Smooth muscle cell (in vitro differentiated cells): Measurements from ENCODE around the gene AARS2. TPM values are rescaled to one million over a fixed set of nuclear protein-coding genes. Genes with fewer than 3 reads are reported as not detected.

Experiments used
- DNase-seq: peaks from one replicate; lab custom pipeline; 2025; ENCODE audit not compliant: unreplicated experiment; lab: John Stamatoyannopoulos, UW
- H2AFZ ChIP-seq: fragments of 200-600 bp; sonication (generic); 2 replicates; pipeline ENCODE4 v1.6.0; 2016; ENCODE audit warnings: antibody characterized with exemption, low read depth, mild to moderate bottlenecking
- H3F3A ChIP-seq: fragments of 200-600 bp; sonication (generic); 2 replicates; pipeline ENCODE4 v1.6.0; 2017; ENCODE audit warnings: antibody characterized with exemption, low read depth
- H3K27ac ChIP-seq: fragments of 200-600 bp; sonication (generic); 2 replicates; pipeline ENCODE4 v1.5.1; 2016; ENCODE audit warnings: low read depth, mild to moderate bottlenecking
- H3K27me3 ChIP-seq: fragments of 200-600 bp; sonication (generic); 2 replicates; pipeline ENCODE4 v1.6.1; 2016; ENCODE audit warnings: low read depth, mild to moderate bottlenecking
- H3K36me3 ChIP-seq: fragments of 200-600 bp; sonication (generic); 2 replicates; pipeline ENCODE4 v1.5.1; 2016; ENCODE audit warnings: low read depth
- H3K4me1 ChIP-seq: fragments of 200-600 bp; sonication (generic); 2 replicates; pipeline ENCODE4 v1.5.1; 2016; ENCODE audit warnings: low read depth
- H3K4me2 ChIP-seq: fragments of 200-600 bp; sonication (generic); 2 replicates; pipeline ENCODE4 v1.6.0; 2016; ENCODE audit warnings: mild to moderate bottlenecking
- H3K4me3 ChIP-seq: fragments of 200-600 bp; sonication (generic); 2 replicates; pipeline ENCODE4 v1.5.1; 2016; ENCODE audit warnings: mild to moderate bottlenecking
- H3K79me2 ChIP-seq: fragments of 200-600 bp; sonication (generic); 2 replicates; pipeline ENCODE4 v1.6.0; 2016; ENCODE audit warnings: low read depth, mild to moderate bottlenecking
- H3K9ac ChIP-seq: fragments of 200-600 bp; sonication (generic); 2 replicates; pipeline ENCODE4 v1.6.0; 2016; ENCODE audit warnings: low read depth
- H3K9me3 ChIP-seq: fragments of 200-600 bp; sonication (generic); replicated peaks from 2 replicates; pipeline ENCODE4 v1.5.1; 2016; ENCODE audit warnings: low read depth
- H4K20me1 ChIP-seq: fragments of 200-600 bp; sonication (generic); 2 replicates; pipeline ENCODE4 v1.6.0; 2016; ENCODE audit warnings: low read depth
- CTCF ChIP-seq: fragments of 200-600 bp; sonication (generic); IDR thresholded peaks from 2 replicates; pipeline ENCODE4 v1.5.1; 2017; ENCODE audit warnings: borderline replicate concordance, mild to moderate bottlenecking, antibody characterized with exemption; ENCODE audit not compliant: insufficient read depth, poor library complexity, severe bottlenecking
- WGBS: methylation state at CpG from one replicate; pipeline ENCODE4 v1.1.7; 2016; ENCODE audit warnings: low lambda C conversion rate; 5-methylcytosine and 5-hydroxymethylcytosine counted together
- polyA plus RNA-seq: library from polyadenylated mRNA; unstranded; fragments of >200 nt; fragmentation: Nextera tagmentation; extraction: Ambion mirVana; gene quantifications from 2 replicates; pipeline ENCODE4 v1.2.1, GENCODE V29; 2016
- total RNA-seq: library from RNA; depleted of rRNA; stranded (reverse); fragments of >200 nt; gene quantifications from 2 replicates; pipeline ENCODE4 v1.2.3, GENCODE V29; 2014

The AARS2 gene
- total and polyA plus RNA-seq, 2 experiments from 2014 or later: 7.5 to 15.1 TPM

DNA sequence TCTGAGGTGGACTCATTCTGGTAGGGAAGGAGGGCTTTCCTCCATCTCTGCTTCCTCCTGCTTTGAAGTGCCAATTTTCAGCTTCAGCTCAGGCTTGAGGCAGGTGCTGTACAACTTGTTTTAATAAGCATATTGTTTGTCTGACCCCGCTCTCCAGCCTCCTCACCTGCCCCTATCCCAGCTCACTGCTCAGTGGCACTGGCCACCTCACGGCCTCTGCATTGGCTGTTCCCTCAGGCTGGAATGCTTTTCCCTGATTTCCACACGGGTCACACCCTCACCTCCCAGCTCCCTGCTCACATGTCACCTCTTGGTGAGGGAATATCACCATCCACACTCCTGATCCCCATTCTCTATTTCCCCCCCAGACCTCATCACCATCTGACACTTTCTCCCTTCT lies 14.3 kb downstream of the AARS2 start:
- no peak overlapping the region for H2AFZ ChIP-seq
- 82% methylated on average over 3 of the region's 3 CpGs for WGBS
- peaks cover 52% of the 10 kb centered on the region for H3K27me3 ChIP-seq
- no peak for DNase-seq
- no peaks in the 10 kb centered on the region for H3K36me3 ChIP-seq
- no peaks in the 10 kb centered on the region for H4K20me1 ChIP-seq
- no peak overlapping the region for H3K9ac ChIP-seq
- H3K4me3 ChIP-seq: no peak overlapping the region
- H3K9me3 ChIP-seq: no peaks in the 10 kb centered on the region
- TF ChIP-seq CTCF: no peak
- peaks cover 4% of the 10 kb centered on the region for H3K4me1 ChIP-seq
- no peaks in the 10 kb centered on the region for H3F3A ChIP-seq
- no peak overlapping the region for H3K4me2 ChIP-seq
- H3K79me2 ChIP-seq: no peaks in the 10 kb centered on the region
- H3K27ac ChIP-seq: no peak overlapping the region

- no peak overlapping the region for H3K27ac ChIP-seq
- H2AFZ ChIP-seq: no peak overlapping the region
- no peaks in the 10 kb centered on the region for H3K36me3 ChIP-seq
- no peak for TF ChIP-seq CTCF
- DNase-seq: no peak
- peak overlapping the region; percentile 60 for H3K4me3 ChIP-seq
- no peaks in the 10 kb centered on the region for H3K79me2 ChIP-seq
- peak overlapping the region; percentile 92 for H3K4me2 ChIP-seq
- H4K20me1 ChIP-seq: no peaks in the 10 kb centered on the region
- peaks cover 58% of the 10 kb centered on the region for H3K27me3 ChIP-seq
- no peak overlapping the region for H3K9ac ChIP-seq
- H3K4me1 ChIP-seq: peaks cover 4% of the 10 kb centered on the region
- H3F3A ChIP-seq: no peaks in the 10 kb centered on the region
- H3K9me3 ChIP-seq: no peaks in the 10 kb centered on the region
- 45% methylated on average over 20 of the region's 20 CpGs for WGBS
These were observed 14.9 kb downstream of the AARS2 start for GRCh38 chr6:44298055-44298803.

DNA sequence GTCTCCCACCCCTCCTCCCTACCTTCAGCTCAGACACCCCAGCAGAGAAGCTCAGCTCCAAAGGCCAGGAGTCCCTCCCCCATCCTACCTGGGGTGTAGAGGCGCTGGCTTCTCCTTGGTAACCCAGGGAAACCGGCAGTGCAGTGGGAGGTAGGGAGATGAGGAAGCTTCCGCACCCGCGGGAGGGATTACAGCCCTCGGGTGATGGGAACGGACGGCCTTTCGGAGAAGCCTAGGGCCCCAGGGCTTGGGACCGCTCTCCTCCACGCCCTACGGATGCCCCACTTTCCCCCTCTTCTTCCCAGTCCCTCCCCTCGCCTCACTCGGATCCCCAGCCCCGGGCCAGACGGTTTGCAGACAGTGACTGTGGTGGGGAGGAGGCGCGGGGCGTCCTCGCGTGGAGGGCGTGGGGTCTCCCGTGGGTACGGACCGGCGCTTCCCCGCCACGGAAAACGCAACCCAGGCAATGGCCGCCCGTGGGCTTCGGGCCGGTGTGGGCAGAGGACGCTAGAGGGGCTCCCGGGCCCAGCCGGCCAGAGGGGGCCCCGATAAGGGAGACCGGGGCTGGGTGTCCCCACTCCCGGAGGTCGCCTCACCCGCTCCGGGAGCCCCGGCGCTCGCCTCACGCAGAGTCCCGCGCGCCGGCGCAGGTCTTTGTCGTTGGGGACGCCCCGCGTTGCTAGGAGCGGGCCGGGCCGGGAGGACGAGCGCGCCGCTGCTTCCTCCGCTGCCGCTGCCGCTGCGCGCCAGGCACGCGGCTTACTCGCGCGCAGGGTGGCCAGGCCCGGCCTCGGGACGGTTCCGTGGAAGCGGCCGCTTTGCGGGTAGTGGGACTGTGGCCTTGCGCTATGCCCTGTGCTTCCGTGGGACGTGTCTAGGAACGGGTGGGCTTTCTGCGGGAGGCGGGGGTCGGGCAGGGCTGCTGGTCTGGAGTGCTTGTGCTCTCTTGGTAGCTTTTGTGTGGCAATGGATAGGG lies 15.8 kb downstream of the AARS2 start:
- no peak for DNase-seq
- Histone ChIP-seq H3K36me3 (no peaks in the 10 kb centered on the region), H3K27ac (no peak overlapping the region), H3K27me3 (peaks cover 64% of the 10 kb centered on the region), H2AFZ (no peak overlapping the region), H3K9ac (no peak overlapping the region), H4K20me1 (no peaks in the 10 kb centered on the region), H3K4me2 (peak overlapping the region; percentile 92), H3K79me2 (no peaks in the 10 kb centered on the region), H3K4me3 (peak overlapping the region; percentile 60), H3F3A (no peaks in the 10 kb centered on the region), H3K9me3 (no peaks in the 10 kb centered on the region), H3K4me1 (peaks cover 4% of the 10 kb centered on the region)
- 2% methylated on average over 74 of the region's 86 CpGs for WGBS
- TF ChIP-seq CTCF: no peak
